ENCODE data around the gene LNPEP.
"Not testable (repeated sequence)": the region's sequence is repeated elsewhere in the genome, so short reads cannot be mapped to it uniquely, and the experiment has no call there.

GRCh38 chr5:96931037-96931436 is 4.8 kb upstream of the LNPEP start:
- TF ChIP-seq POLR2AphosphoS5 (IDR thresholded peaks at IDR 0.05; ENCODE audit: borderline replicate concordance, low read depth, low read length); EZH2 (IDR thresholded peaks at IDR 0.05): not testable (repeated sequence)

All from SK-N-MC (cell line).